M059J (cell line): ENCODE measurements around the gene C20orf141. TPM values are rescaled to one million over a fixed set of nuclear protein-coding genes. Genes with fewer than 3 reads are reported as not detected.
"Not testable (repeated sequence)": the region's sequence is repeated elsewhere in the genome, so short reads cannot be mapped to it uniquely, and the experiment has no call there.

ENCODE experiments used
- DNase-seq: peaks from one replicate; pipeline ENCODE4 v3.0.0-alpha.2; 2012; ENCODE audit warnings: low read depth
- total RNA-seq: library from RNA; depleted of rRNA; stranded (reverse); fragments of >200 nt; shearing (Covaris generic); gene quantifications from 2 replicates; pipeline ENCODE4 v1.2.3, GENCODE V29; 2014

The C20orf141 gene
- total RNA-seq, 1 experiment from 2014 or later, result not detected

DNA sequence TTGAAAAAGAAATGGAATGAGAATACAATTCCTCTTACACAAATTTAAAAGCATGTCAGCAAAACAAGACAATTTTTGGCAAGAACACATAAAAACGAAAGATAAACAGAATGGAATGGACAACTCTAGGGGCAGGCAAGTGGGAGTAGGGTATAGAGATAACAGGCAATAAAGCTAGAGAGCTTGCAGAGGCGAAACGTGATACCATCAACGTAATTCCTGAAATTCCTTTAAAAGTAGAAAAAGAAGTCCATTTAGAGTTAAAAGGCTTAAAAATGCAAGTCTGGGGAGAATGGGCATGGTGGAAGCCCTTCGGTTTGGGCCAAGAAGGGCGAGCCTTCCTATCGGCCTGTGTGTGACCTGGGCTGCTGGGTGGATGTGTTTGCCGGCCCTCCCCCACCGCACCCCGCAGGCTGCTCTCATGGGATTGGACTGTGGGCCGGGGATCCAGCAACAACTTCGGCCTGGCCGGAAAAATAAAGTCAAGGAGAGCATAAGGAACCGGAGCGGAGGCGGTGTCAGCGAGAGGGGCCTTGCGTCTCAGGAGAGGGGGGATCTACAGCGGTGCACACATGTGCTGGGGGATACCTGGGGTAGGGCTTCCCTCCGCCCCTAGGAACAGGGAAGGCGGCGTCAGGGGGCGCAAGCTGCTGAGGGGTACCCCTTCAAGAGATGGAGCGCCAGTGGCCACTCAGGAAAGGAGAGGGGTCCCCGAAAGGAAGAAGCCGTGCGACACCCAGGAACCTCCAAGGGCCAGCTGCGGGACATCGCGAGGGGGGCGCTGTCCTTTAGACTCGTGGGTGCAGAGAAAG lies 5.5 kb downstream of the C20orf141 start:
- peak; percentile 43 for DNase-seq

- DNase-seq, result no peak
Observed at GRCh38 chr20:2820896-2821869, 6.4 kb downstream of the C20orf141 start.

DNA sequence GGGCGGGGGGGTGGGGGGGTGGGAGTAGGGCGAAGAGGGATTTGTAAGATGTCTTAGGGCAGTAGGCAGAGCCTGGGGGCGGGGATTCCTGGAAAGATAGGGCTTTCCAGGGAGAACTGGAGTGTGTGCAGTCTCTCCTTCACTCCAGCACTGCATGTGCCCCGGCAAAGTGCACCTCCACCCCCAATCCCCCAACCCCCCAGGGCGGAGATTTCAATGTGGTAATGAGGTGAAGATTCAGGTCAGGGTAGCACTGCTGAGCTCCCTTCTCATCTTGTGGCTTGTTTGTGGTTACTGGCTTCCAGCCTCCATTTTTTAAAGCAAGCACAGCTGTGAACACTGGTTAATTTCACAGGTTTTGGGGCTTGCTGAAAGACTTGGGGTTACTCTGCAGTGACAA lies 7.3 kb downstream of the C20orf141 start:
- DNase-seq, result peak; percentile 78

DNA sequence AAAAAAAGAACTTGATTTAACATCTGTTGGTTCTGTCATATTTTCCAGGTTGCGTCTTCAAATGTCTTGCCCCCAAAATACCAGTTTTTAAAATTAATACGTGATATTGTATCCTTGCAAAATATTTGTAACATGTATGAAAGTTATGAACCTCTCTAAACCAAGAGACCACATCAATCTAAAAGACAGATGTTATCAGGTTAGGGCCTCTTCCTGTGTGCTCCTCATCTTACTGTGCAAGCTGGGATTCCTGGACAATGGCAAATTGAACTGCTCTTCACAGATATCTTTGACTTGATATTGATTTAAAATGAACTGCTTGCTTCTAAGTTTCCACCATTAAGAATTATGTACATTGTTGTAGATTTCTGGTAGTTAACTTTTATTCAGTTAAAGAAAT lies 11.0 kb downstream of the C20orf141 start:
- DNase-seq, result no peak

DNA sequence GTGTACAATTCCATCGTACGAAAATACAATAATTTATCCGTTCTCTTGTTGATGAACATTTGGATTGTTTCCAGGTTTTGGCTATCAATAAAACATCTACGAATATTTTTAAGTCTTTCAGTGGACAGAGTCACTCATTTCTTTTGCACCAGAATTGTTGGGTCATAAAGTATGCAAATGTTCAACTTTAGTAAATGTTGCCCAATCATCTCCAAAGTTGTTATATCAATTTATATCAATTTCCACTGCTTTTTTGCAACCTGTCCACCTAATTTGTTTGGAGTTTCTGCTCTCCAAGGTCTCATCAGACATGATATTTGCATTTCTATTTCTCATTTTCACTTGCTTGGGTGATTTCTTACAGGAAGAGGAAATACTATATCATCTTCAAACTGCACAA lies 11.9 kb downstream of the C20orf141 start:
- no peak for DNase-seq

DNA sequence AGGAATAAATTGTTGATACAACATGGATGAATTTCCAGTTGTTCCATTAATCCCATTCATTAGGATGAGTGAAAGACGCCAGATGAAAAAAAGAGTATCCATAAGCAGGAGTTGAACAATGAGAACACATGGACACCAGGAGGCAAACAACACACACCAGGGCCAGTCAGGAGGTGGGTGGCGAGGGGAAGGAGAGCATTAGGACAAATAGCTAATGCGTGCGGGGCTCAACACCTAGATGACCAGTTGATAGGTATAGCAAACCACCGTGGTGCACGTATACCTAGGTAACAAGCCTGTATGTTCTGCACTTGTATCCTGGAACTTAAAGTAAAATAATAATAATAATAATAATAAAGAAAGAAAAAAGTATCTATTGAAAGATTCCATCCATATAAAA lies 14.6 kb downstream of the C20orf141 start:
- DNase-seq, result no peak

- DNase-seq, result not testable (repeated sequence)
Observed at GRCh38 chr20:2831206-2831605, 16.4 kb downstream of the C20orf141 start.

DNA sequence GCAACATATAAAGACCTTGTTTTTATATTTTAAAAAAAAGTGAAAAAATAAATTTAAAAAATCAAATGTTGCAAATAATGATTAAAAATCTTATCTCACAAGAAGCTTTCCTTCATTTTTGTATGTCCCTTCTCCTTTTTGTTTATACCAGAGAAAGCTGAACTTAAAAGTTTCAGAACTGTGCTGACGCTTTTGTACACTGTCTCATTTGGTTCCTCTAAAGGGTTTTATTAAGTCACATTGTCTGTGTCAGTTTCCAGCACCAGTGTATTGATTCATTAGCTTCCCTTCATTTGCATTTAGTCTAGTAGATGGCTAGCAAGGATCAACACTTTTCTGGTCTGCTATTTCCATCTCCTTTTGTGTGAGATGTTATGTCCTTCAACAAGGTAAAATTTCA lies 19.0 kb downstream of the C20orf141 start:
- DNase-seq, result no peak

DNA sequence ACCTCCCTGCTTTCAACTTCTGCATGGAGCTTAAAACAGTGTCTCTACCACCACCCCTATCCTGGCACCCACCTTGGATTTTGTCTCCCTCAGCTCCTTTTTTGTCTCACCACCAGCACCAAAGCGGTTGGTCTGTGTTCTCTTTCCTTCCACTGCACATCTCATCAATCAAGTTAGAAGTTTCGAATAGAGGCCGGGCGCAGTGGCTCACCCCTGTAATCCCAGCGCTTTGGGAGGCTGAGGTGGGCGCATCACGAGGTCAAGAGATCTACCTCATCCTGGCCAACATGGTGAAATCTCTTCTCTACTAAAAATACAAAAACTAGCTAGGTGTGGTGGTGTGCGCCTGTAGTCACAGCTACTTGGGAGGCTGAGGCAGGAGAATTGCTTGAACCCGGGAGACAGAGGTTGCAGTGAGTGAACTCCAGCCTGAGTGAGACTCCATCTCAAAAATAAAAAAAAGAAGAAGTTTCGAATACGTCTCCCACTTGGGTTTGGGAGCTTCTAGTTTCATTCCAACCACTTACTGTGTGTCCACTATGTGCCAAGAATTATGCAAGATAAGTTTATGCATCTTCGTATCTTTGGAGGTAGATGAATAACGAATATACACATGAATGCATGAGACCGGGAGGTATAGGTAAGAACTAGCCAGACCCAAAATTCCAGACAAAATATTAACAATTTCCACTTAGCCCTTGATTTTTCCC lies 19.8 kb downstream of the C20orf141 start:
- no peak for DNase-seq

- no peak for DNase-seq
Observed at GRCh38 chr20:2835331-2835796, 20.6 kb downstream of the C20orf141 start.

- no peak for DNase-seq
Observed at GRCh38 chr20:2836035-2836434, 21.2 kb downstream of the C20orf141 start.

DNA sequence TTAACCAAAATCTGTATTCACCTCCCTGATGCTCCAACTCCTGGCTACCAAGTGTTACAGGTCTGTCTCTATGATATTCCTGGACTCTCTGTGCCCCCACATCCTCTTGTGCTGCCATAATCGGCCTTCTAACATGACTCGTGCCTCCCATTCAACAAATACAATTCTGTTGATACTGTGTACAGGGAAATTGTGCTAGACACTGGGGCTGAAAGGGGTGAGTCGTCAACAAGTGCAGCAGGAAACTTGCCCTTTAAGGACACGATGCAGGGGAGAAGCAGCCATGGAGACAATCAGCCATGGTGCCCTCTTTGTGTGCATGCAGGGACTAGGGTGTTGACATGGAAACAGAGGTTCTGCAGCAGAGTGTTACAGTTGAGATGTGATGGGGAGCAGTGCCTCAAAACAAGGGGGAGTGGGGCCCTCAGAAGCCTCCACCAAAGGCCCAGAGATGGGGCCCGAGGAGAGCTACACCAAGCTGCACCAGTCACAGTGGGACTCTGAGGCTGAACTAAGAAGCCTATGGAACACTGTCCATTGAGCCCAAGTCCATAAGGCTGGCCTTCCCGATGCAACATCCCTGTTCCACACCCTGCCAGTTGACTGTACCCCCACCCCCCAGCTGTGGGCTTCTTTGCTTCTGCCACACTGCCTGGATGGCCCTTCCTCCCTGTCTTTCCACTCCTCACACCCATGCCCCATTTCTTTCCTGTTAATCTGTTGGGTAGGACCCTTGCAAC lies 22.6 kb downstream of the C20orf141 start:
- DNase-seq, result no peak

- DNase-seq, result no peak
Observed at GRCh38 chr20:2838170-2838797, 23.5 kb downstream of the C20orf141 start.

DNA sequence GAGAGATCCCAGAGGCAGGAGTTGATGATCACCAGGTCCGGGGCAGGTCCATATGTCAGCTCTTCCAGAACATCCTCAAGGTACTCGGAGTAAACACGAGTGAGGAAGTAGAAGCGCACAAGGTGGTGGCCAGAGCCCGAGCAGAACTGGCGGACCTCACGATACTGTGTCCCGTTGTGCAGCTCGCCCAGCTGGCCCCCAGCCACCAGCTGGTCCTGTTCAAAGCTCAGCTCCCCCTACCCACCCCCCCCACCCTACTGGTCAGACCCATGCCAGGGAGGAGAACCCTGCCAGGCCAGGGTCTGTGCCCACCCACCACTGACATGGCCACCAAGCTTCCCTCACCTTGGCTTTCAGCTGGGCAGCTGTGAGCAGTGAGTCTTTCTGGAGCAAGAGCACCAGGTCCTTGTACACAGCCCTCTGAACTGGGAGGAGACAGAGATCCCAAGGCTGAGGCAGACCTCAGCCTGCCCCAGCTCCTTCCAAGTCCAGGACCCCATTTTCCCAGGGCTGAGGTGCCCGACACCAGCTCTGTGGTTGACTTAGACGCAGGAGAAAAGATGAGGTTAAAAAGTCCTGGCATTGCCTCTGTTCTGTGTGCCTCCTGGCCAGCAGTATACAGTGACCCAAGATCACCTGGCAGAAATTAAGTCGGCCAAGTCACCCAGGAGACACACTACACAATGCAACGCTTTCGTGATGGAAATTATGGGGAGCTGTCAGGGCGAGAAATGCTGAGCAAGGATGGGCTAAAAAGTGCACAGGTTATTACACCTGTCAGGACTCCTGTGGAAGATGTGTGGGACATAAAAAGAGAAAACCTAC lies 24.3 kb downstream of the C20orf141 start:
- DNase-seq, result no peak

- DNase-seq, result no peak
Observed at GRCh38 chr20:2839732-2840137, 24.9 kb downstream of the C20orf141 start.

DNA sequence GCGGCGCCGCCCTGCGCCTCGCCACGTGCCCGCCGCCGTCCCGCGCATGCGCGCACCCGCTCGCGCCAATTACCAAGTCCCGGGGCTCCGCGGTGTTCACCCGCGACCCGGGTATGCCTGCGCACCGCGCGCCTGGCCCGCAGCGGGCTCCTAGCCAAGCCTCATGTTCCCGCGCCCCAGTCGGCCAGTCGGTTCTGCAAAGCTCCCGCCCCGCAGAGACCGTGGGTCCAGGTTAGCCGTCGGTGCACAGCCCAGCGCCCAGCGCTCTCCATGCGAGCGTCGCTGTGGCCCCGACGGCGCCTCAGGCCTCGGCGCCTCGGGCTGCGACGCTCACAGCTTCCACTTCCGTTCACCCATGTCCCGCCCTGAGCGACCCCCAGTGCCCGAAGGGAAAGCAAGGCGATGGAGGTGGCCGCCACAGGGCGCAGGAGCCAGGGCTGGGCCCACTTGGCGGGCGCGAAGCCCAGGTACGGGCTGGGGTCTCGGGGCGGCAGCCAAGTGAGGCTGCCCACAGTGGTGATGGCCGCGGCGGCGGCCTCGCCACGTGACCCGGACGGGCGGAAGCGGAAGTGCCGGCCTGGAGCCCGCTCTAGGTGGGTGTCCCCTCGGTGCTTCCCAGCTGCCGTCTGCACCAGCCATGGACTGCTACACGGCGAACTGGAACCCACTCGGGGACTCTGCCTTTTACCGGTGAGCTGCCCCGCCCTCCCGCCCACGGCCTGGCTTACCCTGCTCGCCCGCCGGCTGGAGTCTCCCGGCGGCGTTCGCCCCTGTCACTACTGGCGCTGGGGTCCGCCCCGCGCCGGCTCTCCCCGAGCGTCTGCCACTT lies 25.6 kb downstream of the C20orf141 start, which contains the start of the genes PCED1A and VPS16:
TSS of gene PCED1A (minus strand) at position 518 of the 829 bp plus-strand sequence. CDS start 743 bp downstream, outside the sequence.
TSS of gene VPS16 (plus strand) at position 608 of the 829 bp plus-strand sequence. CDS start at position 638, 30 bp downstream.
- peak; percentile 91 for DNase-seq

DNA sequence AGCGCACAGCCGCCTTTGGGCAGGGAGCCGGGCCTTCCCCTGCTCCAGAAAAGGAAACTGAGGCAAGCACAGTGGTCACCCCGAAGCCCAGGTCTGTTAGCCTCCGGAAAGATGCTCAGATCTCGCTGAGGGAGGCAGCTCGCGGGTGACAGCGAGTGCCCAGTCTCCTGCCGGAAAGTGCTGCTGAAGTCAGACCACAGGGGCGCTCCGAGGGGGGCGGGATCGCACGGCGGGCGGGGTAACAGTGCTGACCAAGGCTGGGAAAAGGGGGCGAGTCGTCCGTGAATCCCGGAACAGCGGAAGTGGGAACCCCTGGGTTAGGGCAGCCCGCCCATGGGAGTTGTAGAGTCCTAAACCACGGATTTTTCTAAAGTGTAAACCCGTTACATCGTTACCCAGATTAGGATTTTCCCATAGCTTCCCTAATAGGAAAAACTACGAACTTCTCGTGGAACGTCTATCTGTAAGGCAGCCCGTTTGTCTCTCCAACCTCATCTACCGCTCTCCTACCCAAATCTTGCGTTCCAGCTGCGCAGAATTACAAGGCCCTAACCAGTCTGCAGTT lies 26.3 kb downstream of the C20orf141 start:
- DNase-seq, result peak; percentile 75

DNA sequence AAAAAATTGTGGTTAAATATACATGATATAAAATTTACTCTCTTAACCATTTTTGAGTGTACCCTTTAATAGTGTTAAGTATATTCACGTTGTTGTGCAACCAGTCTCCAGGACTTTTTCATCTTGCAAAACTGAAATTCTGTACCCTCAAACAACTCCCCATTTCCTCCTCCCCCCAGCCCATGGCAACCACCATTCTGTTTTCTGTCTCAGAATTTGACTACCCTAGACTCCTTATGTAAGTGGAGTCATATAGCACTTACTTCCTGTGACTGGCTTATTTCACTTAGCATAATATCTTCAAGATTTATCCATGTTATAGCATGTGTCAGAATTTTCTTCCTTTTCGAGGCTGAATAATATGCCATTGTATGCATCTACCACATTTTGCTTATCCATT lies 30.8 kb downstream of the C20orf141 start:
- no peak for DNase-seq
